ENCODE data around the gene MAP4K4. TPM values are rescaled to one million over a fixed set of nuclear protein-coding genes. Genes with fewer than 3 reads are reported as not detected.

MAP4K4 gene
- total RNA-seq, 2 donors from 2014 or later: 47.5 to 50.4 TPM

DNA sequence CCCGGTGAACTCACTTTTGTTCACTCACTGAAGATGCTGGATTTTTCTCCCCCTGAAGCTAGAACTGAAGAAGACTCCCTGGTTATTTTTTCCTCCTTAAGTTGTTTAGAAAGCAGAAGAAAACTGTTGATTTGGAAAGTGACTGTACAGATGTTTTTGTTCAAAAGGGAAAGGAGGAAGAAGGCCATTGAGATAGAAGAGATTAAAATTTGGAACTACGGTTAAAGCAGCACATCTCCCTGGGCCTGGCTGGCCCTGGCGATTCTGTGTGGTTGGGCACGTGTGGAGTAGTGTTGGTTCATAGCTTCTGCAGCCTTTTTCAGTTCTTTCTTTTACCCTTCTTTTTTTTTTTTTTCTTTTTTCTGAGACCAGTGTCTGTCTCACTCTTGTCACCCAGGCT, 109.2 kb downstream of the MAP4K4 start:
- no peak for DNase-seq (ENCODE audit: low spot score)
- TF ChIP-seq, protein P1, sequence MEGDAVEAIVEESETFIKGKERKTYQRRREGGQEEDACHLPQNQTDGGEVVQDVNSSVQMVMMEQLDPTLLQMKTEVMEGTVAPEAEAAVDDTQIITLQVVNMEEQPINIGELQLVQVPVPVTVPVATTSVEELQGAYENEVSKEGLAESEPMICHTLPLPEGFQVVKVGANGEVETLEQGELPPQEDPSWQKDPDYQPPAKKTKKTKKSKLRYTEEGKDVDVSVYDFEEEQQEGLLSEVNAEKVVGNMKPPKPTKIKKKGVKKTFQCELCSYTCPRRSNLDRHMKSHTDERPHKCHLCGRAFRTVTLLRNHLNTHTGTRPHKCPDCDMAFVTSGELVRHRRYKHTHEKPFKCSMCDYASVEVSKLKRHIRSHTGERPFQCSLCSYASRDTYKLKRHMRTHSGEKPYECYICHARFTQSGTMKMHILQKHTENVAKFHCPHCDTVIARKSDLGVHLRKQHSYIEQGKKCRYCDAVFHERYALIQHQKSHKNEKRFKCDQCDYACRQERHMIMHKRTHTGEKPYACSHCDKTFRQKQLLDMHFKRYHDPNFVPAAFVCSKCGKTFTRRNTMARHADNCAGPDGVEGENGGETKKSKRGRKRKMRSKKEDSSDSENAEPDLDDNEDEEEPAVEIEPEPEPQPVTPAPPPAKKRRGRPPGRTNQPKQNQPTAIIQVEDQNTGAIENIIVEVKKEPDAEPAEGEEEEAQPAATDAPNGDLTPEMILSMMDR (IDR thresholded peaks at IDR 0.05): no peak

DNA sequence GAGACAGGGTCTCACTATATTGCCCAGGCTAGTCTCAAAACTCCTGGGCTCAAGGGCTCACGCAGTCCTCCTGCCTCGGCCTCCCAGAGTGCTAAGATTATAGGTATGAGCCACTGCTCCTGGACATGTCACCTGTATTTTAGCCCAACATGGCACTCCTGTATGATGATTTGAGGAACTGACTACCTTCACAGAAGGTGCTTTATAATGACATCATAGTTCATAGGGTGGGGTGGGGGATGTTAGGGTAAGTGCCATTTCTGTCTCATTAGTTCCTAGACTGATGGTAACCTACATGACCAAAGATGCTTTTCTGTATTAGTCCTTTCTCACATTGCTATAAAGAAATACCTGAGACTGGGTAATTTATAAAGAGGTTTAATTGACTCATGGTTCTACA, 109.7 kb downstream of the MAP4K4 start:
- H3K4me1 ChIP-seq: peaks cover 0 to 62% of the 10 kb centered on the region in 2 donors

More for the DNA sequence above, 109.2 kb downstream of the MAP4K4 start:
- H3K9me3 ChIP-seq: no peaks in the 10 kb centered on the region
- H3K4me3 ChIP-seq: no peak overlapping the region
- H3K27me3 ChIP-seq: no peaks in the 10 kb centered on the region
- H3K36me3 ChIP-seq: no peaks in the 10 kb centered on the region
- peaks cover 0 to 64% of the 10 kb centered on the region in 2 donors for H3K4me1 ChIP-seq
- H3K27ac ChIP-seq: peak overlapping the region; percentile 28 to 41

GRCh38 chr2:101808006-101808562, 110.6 kb downstream of the MAP4K4 start:
- Histone ChIP-seq H3K27me3 (no peaks in the 10 kb centered on the region), H3K4me3 (no peak overlapping the region), H3K4me1 (peaks cover 0 to 54% of the 10 kb centered on the region in 2 donors), H3K27ac (no peak overlapping the region), H3K36me3 (no peaks in the 10 kb centered on the region), H3K9me3 (no peaks in the 10 kb centered on the region)
- TF ChIP-seq, protein P1 (IDR thresholded peaks at IDR 0.05): no peak
- DNase-seq (ENCODE audit: low spot score): no peak

More for the DNA sequence above, 109.7 kb downstream of the MAP4K4 start:
- H3K27ac ChIP-seq: no peak overlapping the region
- DNase-seq (ENCODE audit: low spot score): no peak
- H3K9me3 ChIP-seq: no peaks in the 10 kb centered on the region
- H3K4me3 ChIP-seq: no peak overlapping the region
- TF ChIP-seq, protein P1 (IDR thresholded peaks at IDR 0.05): no peak
- H3K27me3 ChIP-seq: no peaks in the 10 kb centered on the region
- no peaks in the 10 kb centered on the region for H3K36me3 ChIP-seq

GRCh38 chr2:101809698-101810097, 112.2 kb downstream of the MAP4K4 start:
- peaks cover 0 to 39% of the 10 kb centered on the region in 2 donors for H3K4me1 ChIP-seq
- no peaks in the 10 kb centered on the region for H3K9me3 ChIP-seq
- DNase-seq (ENCODE audit: low spot score): no peak
- no peak overlapping the region for H3K4me3 ChIP-seq
- no peaks in the 10 kb centered on the region for H3K27me3 ChIP-seq
- H3K36me3 ChIP-seq: no peaks in the 10 kb centered on the region
- H3K27ac ChIP-seq: no peak overlapping the region
- TF ChIP-seq, protein P1 (IDR thresholded peaks at IDR 0.05): no peak

DNA sequence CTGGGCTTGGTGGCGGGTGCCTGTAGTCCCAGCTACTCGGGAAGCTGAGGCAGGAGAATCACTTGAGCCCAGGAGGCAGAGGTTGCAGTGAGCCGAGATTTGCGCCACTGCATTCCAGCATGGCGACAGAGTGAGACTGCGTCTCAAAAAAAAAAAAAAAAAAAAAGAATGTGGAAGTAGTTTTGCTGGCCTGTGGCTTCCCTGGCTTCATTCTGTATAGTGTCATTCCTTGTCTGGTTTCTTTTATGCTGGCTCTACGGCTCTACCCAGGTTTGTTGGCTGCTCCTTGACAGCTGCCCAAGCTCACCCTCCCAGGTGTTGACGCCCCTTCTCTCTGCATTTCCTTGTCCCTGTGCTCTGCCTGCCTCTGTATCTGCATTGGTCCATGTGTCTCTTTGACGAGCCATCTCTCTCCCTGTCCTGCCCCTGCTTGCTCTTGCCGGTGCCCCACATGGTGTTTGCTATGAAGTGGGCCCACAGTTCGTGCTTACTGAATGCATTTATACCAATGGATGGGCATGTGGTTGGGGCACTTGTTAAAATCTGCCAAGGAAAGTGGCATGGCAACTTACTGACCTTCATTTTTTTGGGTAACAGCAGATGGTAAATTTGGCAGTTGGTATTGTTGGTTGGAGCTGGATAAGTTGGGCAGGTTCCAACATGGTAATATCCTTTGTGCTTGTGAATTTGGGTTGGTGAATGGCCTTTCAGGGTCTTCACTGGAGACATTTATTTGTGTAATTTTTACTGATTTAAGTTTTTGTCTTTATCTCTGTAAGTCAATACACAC, 113.9 kb downstream of the MAP4K4 start:
- TF ChIP-seq, protein P1 (IDR thresholded peaks at IDR 0.05): no peak
- Histone ChIP-seq H3K36me3 (no peaks in the 10 kb centered on the region), H3K4me3 (no peak overlapping the region), H3K27me3 (no peaks in the 10 kb centered on the region), H3K4me1 (peaks cover 0 to 37% of the 10 kb centered on the region in 2 donors), H3K9me3 (no peaks in the 10 kb centered on the region), H3K27ac (no peak overlapping the region)
- no peak for DNase-seq (ENCODE audit: low spot score)

All from right atrium auricular region (tissue), 2 donors.